SJSA1 (cell line): Measurements from ENCODE around the gene ARHGEF16. TPM values are rescaled to one million over a fixed set of nuclear protein-coding genes. Genes with fewer than 3 reads are reported as not detected.

Source experiments
- DNase-seq, 2 experiments: peaks; one replicate each; pipeline ENCODE4 v3.0.0-alpha.2; 2015 to 2020; ENCODE audit warnings: low spot score in 2 of 2, low read depth in 1 of 2
- H3K27ac ChIP-seq: fragments of 250-450 bp; sonication (Bioruptor Pico); 2 replicates; pipeline ENCODE4 v1.5.1; 2020; ENCODE audit warnings: mild to moderate bottlenecking, moderate library complexity
- H3K27me3 ChIP-seq: fragments of 250-450 bp; sonication (Bioruptor Pico); replicated peaks from 2 replicates; pipeline ENCODE4 v1.5.1; 2020; ENCODE audit warnings: mild to moderate bottlenecking, moderate library complexity
- H3K36me3 ChIP-seq: fragments of 250-450 bp; sonication (Bioruptor Pico); 2 replicates; pipeline ENCODE4 v1.5.1; 2020; ENCODE audit warnings: mild to moderate bottlenecking
- H3K4me1 ChIP-seq: fragments of 250-450 bp; sonication (Bioruptor Pico); replicated peaks from 2 replicates; pipeline ENCODE4 v1.6.1; 2021; ENCODE audit warnings: mild to moderate bottlenecking
- H3K4me3 ChIP-seq: fragments of 250-450 bp; sonication (Bioruptor Pico); 2 replicates; pipeline ENCODE4 v1.5.1; 2020; ENCODE audit warnings: mild to moderate bottlenecking
- H3K9me3 ChIP-seq: fragments of 250-450 bp; sonication (Bioruptor Pico); replicated peaks from 2 replicates; pipeline ENCODE4 v1.5.1; 2020; ENCODE audit warnings: mild to moderate bottlenecking
- total RNA-seq: library from RNA; depleted of rRNA; stranded (reverse); fragments of >200 nt; shearing (Covaris generic); gene quantifications from 2 replicates; pipeline ENCODE4 v1.2.3, GENCODE V29; 2014

ARHGEF16 gene
- total RNA-seq, 1 experiment from 2014 or later: 34.9 TPM

GRCh38 chr1:3510136-3510955 is 55.9 kb downstream of the ARHGEF16 start:
- peaks cover 3% of the 10 kb centered on the region for H3K4me1 ChIP-seq
- H3K36me3 ChIP-seq: no peaks in the 10 kb centered on the region
- no peak for DNase-seq
- no peak overlapping the region for H3K4me3 ChIP-seq
- H3K27me3 ChIP-seq: no peaks in the 10 kb centered on the region
- H3K9me3 ChIP-seq: no peaks in the 10 kb centered on the region
- H3K27ac ChIP-seq: no peak overlapping the region

DNA sequence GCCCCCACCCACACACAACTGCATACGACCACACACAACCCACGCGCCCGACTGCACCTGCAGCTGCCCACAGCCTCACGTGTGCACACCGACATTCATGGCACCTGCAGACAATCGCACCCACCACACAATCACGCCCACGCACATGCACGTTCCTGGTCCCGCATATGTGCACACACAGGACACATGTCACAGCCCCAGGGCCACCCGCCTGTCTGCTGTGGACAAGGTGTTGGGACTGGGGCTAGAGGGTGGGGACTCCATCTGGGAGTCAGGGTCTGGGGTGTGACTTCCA is 56.4 kb downstream of the ARHGEF16 start:
- peaks cover 4% of the 10 kb centered on the region for H3K4me1 ChIP-seq
- H3K27me3 ChIP-seq: no peaks in the 10 kb centered on the region
- H3K36me3 ChIP-seq: no peaks in the 10 kb centered on the region
- H3K4me3 ChIP-seq: no peak overlapping the region
- DNase-seq: no peak
- no peak overlapping the region for H3K27ac ChIP-seq
- H3K9me3 ChIP-seq: no peaks in the 10 kb centered on the region

DNA sequence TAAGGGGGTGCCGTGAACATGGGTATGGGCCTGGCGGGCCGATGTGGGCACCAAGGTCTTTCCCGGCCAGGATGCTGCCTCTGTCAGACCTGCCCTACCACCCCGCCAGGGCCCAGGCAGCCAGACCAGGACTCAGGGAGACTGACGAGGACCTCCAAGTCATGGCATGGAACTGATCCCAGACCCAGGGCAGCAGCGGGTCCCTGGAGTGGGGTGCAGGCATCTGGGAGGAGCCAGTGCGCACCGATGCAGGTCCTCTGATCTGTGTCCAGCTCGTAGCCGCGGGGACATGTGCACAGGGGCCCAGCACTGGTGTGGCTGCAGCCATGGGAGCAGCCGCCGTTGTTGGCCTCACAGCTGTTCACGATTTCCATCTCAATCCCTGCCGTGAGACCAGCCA is 56.8 kb downstream of the ARHGEF16 start:
- no peaks in the 10 kb centered on the region for H3K27me3 ChIP-seq
- H3K36me3 ChIP-seq: no peaks in the 10 kb centered on the region
- H3K27ac ChIP-seq: no peak overlapping the region
- H3K4me3 ChIP-seq: no peak overlapping the region
- peaks cover 8% of the 10 kb centered on the region for H3K4me1 ChIP-seq
- DNase-seq: no peak
- H3K9me3 ChIP-seq: no peaks in the 10 kb centered on the region

DNA sequence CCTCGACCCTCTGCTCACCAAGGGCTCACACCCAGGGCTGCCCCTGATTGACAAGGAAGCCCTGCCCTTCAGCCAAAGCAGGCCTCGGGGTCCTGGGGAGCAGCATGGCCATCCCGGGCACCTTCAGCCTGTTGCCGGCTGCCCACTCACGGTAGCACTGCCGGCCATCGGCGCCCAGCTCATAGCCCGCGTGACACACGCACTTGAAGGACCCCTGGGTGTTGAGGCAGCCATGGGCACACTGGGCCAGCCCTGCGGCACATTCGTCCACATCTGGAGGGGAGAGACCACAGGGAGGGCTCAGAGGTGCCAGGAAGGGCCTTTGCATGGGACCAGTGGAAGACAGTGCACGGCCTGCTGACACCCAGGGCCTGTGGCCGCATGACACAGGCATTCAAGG is 57.4 kb downstream of the ARHGEF16 start:
- Histone ChIP-seq H3K27me3 (no peaks in the 10 kb centered on the region), H3K4me1 (peaks cover 14% of the 10 kb centered on the region), H3K4me3 (no peak overlapping the region), H3K27ac (no peak overlapping the region), H3K36me3 (no peaks in the 10 kb centered on the region), H3K9me3 (no peaks in the 10 kb centered on the region)
- no peak for DNase-seq

GRCh38 chr1:3514404-3514803 is 59.9 kb downstream of the ARHGEF16 start:
- no peak overlapping the region for H3K4me3 ChIP-seq
- no peak for DNase-seq
- H3K36me3 ChIP-seq: no peaks in the 10 kb centered on the region
- peaks cover 15% of the 10 kb centered on the region for H3K4me1 ChIP-seq
- H3K27ac ChIP-seq: no peak overlapping the region
- H3K9me3 ChIP-seq: no peaks in the 10 kb centered on the region
- H3K27me3 ChIP-seq: no peaks in the 10 kb centered on the region

DNA sequence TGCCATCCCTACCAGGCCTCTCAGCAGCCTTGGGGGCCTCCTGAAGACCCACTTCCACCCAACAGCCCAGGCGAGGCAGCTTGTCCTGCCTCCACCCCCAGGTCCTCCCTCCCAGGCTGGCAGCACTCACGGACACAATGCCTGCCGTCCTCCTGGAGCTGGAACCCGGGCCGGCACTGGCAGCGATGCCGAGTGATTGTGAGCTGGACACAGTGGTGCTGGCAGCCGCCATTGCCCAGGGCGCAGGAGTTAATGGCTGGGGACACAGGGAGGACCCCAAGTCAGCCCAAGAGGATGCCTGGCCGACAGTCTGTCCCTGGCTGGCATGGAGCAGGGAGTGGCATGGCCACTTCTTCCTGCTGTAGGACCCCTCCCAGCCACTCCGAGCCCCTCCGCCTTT is 60.8 kb downstream of the ARHGEF16 start:
- no peak for DNase-seq
- Histone ChIP-seq H3K36me3 (no peaks in the 10 kb centered on the region), H3K9me3 (no peaks in the 10 kb centered on the region)

DNA sequence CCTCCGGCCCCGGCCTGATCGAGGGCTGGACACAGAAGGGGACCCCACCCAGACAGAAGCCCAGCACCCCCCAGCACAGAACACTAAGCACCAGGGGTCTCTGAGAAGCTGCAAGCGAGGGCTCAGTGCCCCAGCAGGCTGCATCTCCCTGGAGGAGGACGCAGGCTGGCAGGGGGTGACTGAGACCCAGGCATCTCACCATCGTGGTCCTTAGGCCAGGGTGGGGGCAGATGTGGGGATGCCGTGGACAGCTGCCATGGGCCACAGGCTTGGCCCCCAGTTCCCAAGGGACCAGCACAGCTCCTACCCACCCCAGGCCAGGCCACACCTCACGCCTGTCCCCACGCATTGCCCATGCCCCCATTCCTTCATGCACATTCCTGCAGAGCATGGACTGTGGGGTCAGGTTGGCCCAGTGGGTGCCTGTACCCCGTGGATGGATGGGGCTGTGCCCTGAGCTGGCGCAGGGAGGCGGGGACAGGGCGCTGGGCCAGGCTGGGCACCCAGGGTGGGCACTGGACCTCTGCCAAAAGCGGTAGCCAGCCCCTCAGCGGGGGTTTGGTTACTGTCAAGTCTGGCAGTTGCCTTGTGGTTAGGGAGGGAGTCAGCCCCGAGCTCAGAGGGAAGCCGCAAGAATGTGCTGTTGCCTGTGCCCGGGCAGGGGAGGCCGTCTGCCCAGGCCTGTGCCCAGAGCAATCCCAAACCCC is 61.5 kb downstream of the ARHGEF16 start:
- H3K9me3 ChIP-seq: no peaks in the 10 kb centered on the region
- 0 out of 2 replicates have a peak overlapping the region, but pooled peaks have one; percentile 17 for H3K27ac ChIP-seq
- no peak overlapping the region for H3K4me3 ChIP-seq
- no peaks in the 10 kb centered on the region for H3K36me3 ChIP-seq
- no peaks in the 10 kb centered on the region for H3K27me3 ChIP-seq
- DNase-seq: peak; percentile 58 to 64
- peaks cover 15% of the 10 kb centered on the region for H3K4me1 ChIP-seq

More for the DNA sequence above, 60.8 kb downstream of the ARHGEF16 start:
- H3K27ac ChIP-seq: no peak overlapping the region
- H3K27me3 ChIP-seq: no peaks in the 10 kb centered on the region
- H3K4me3 ChIP-seq: no peak overlapping the region
- peaks cover 15% of the 10 kb centered on the region for H3K4me1 ChIP-seq

- Histone ChIP-seq H3K9me3 (no peaks in the 10 kb centered on the region), H3K4me3 (no peak overlapping the region), H3K27me3 (no peaks in the 10 kb centered on the region), H3K4me1 (peaks cover 15% of the 10 kb centered on the region), H3K27ac (0 out of 2 replicates have a peak overlapping the region, but pooled peaks have one; percentile 17), H3K36me3 (no peaks in the 10 kb centered on the region)
- no peak for DNase-seq
Observed at GRCh38 chr1:3516481-3516869, 62.0 kb downstream of the ARHGEF16 start.

DNA sequence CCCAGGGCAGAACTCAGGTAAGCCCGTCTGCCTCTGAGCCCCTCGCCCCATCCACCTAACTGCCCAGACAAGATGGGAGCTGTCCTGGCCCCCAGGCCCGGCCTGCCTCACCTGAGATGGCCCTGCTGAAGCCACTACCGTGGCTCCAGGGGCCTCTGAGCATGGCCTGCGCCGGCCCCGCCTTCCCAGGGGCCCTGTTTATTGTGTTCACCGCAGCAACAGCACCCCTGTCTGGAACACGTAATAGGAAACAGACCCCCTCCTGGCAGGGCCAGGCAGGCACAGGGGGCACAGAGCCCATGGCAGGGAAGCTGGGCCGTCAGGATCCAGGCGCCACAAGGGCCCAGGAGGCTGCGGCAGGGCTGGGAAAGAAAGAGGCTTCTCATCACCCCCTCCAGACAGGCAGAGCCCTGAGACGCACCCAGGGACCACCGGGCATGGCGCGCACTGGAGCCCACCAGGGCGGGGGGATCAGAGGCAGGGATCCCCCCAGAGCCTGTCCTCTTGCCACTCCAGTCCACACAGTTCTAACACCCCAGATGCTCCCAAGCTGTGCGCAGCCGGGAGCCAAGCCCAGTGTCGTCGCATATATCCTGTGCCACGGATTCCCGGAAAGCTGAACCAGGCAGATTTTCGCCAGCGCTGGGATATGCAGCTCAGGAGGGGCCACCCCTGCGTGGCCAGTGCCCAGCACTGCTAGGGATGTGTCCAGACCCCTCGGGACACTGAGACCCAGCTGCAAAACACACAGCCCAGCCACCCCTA is 62.6 kb downstream of the ARHGEF16 start:
- Histone ChIP-seq H3K4me1 (peaks cover 15% of the 10 kb centered on the region), H3K36me3 (no peaks in the 10 kb centered on the region), H3K27ac (no peak overlapping the region)

DNA sequence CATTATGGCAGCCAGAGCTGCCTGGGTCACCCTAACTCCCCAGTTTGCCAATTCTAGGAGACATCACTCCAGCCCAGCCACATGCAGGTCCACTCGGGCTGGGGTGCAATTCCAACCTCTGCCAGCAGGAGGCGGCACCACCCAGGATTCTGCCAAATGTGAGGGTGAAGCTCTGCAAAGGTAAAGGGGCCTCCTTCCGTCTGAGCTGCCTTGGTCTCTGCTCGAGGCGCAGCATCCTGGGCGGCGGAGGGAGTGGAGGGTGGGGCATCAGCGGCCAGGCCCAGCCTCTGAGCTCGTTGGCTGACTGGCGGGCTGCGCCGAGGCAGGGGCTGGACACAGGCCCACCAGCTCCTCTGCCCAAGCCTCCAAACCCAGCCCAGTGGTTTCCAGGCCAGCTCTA is 63.8 kb downstream of the ARHGEF16 start:
- Histone ChIP-seq H3K36me3 (no peaks in the 10 kb centered on the region), H3K27me3 (no peaks in the 10 kb centered on the region), H3K4me1 (peaks cover 15% of the 10 kb centered on the region), H3K9me3 (no peaks in the 10 kb centered on the region), H3K4me3 (no peak overlapping the region), H3K27ac (no peak overlapping the region)
- DNase-seq: no peak

More for the DNA sequence above, 62.6 kb downstream of the ARHGEF16 start:
- no peak for DNase-seq
- Histone ChIP-seq H3K9me3 (no peaks in the 10 kb centered on the region), H3K4me3 (no peak overlapping the region), H3K27me3 (no peaks in the 10 kb centered on the region)

GRCh38 chr1:3518756-3519155 is 64.3 kb downstream of the ARHGEF16 start:
- H3K36me3 ChIP-seq: no peaks in the 10 kb centered on the region
- H3K4me1 ChIP-seq: peaks cover 15% of the 10 kb centered on the region
- H3K9me3 ChIP-seq: no peaks in the 10 kb centered on the region
- no peak for DNase-seq
- no peak overlapping the region for H3K27ac ChIP-seq
- no peak overlapping the region for H3K4me3 ChIP-seq
- H3K27me3 ChIP-seq: no peaks in the 10 kb centered on the region

DNA sequence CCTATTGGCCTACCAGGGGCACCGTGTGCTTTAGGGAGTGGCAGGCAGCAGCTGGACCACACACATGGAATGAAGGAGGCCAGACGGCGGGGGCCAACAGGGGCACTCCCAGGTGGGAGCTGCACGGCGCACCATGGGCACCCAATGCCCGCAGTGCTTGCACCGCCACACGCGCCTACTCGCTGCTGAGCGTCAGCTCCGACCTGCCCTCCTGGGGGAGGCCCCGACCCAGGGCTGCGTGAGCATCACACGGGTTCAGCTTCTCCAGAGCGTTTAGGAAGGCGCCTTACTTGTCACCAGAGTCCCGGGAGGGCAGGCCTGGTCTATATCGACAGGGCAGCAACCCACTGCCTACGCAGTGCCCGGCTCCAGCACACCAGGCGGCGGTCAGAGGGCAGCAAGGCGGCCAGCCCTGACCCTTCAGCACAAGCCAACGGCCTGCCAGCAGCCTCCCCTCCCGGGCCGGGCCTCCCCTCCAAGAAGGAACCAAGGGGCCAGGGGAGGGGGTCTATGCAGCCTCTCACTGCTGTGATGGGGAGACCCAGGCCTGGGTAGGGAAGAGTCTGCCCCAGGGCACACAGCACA is 64.9 kb downstream of the ARHGEF16 start:
- no peaks in the 10 kb centered on the region for H3K27me3 ChIP-seq
- H3K27ac ChIP-seq: no peak overlapping the region
- peaks cover 15% of the 10 kb centered on the region for H3K4me1 ChIP-seq
- no peaks in the 10 kb centered on the region for H3K36me3 ChIP-seq
- no peak for DNase-seq
- H3K9me3 ChIP-seq: no peaks in the 10 kb centered on the region
- no peak overlapping the region for H3K4me3 ChIP-seq

GRCh38 chr1:3520419-3521378 is 66.2 kb downstream of the ARHGEF16 start:
- Histone ChIP-seq H3K4me3 (no peak overlapping the region), H3K27ac (no peak overlapping the region), H3K4me1 (peaks cover 13% of the 10 kb centered on the region), H3K36me3 (no peaks in the 10 kb centered on the region), H3K9me3 (no peaks in the 10 kb centered on the region), H3K27me3 (no peaks in the 10 kb centered on the region)
- DNase-seq: no peak
